ENCODE results near the gene CDKAL1.

The CDKAL1 gene

GRCh38 chr6:20873425-20874190 is 339.4 kb downstream of the CDKAL1 start:
- TF ChIP-seq REST (IDR thresholded peaks at IDR 0.05; ENCODE audit: insufficient read depth in 1 of 2, low read depth in 2 of 2, low read length in 2 of 2), result no peak
- no peak for TF ChIP-seq FOXP2 (optimal IDR thresholded peaks at IDR 0.05; ENCODE audit: borderline replicate concordance, extremely low read depth, extremely low read length, insufficient read depth)
- TF ChIP-seq SIN3A (IDR thresholded peaks at IDR 0.05; ENCODE audit: borderline replicate concordance, insufficient read depth, low read length), result no peak
- no peak for TF ChIP-seq POLR2AphosphoS5 (IDR thresholded peaks at IDR 0.05; ENCODE audit: low read depth, low read length)
- no peak for TF ChIP-seq TAF1 (IDR thresholded peaks at IDR 0.05; ENCODE audit: borderline replicate concordance, insufficient read depth, low read length)

DNA sequence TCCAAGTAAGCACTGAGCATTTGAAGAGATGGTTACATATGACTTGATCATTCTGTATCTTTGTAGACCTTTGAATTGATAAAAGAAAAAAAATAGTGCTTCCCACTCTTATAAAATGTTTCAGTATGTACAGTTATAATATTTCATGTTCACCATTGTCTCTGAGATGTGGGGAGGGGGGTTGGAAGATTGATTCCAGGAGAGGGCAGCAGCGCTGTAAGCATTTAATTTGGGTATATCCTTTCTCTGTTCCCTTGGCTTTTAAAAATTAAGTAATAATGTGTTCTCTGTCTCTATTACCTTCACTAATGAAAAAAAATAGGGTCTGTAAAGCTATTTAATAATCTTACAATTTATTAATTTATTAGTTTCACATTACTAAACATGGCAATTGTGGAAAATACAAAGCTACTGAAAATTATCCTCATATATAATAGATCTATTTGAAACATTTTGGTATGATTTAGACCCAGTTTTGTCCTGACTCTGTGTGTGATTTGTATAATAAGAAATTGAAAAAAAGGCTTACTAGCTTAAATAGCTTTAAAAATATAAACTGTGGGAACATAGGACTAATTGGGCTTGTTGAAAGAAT is 341.2 kb downstream of the CDKAL1 start:
- TF ChIP-seq REST (IDR thresholded peaks at IDR 0.05; ENCODE audit: insufficient read depth in 1 of 2, low read depth in 2 of 2, low read length in 2 of 2), result no peak
- TF ChIP-seq FOXP2 (optimal IDR thresholded peaks at IDR 0.05; ENCODE audit: borderline replicate concordance, extremely low read depth, extremely low read length, insufficient read depth), result no peak
- no peak for TF ChIP-seq TAF1 (IDR thresholded peaks at IDR 0.05; ENCODE audit: borderline replicate concordance, insufficient read depth, low read length)
- no peak for TF ChIP-seq SIN3A (IDR thresholded peaks at IDR 0.05; ENCODE audit: borderline replicate concordance, insufficient read depth, low read length)
- TF ChIP-seq POLR2AphosphoS5 (IDR thresholded peaks at IDR 0.05; ENCODE audit: low read depth, low read length), result no peak

DNA sequence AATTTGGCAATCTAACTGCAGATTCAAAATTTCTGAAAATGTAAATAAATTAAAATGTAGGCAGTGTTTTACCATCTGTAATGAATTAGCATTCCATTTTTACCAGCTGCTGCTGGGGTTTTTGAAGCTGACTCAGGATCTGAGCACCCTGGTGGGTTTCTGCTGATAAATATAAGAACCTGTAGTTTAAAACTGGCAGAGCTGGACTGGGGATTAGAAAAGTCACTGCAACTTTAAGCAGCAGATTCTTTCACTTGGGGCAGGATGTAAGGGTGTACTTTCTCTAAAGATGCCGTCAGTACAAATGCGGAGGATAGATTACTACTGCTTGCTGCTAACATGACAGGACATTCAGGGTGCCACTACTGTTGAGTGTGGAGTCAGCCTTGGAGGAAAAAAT is 341.8 kb downstream of the CDKAL1 start:
- TF ChIP-seq TAF1 (IDR thresholded peaks at IDR 0.05; ENCODE audit: borderline replicate concordance, insufficient read depth, low read length) (no peak), FOXP2 (optimal IDR thresholded peaks at IDR 0.05; ENCODE audit: borderline replicate concordance, extremely low read depth, extremely low read length, insufficient read depth) (no peak), SIN3A (IDR thresholded peaks at IDR 0.05; ENCODE audit: borderline replicate concordance, insufficient read depth, low read length) (no peak), REST (IDR thresholded peaks at IDR 0.05; ENCODE audit: insufficient read depth in 1 of 2, low read depth in 2 of 2, low read length in 2 of 2) (no peak), POLR2AphosphoS5 (IDR thresholded peaks at IDR 0.05; ENCODE audit: low read depth, low read length) (no peak)

GRCh38 chr6:20876561-20876960 is 342.3 kb downstream of the CDKAL1 start:
- TF ChIP-seq FOXP2 (optimal IDR thresholded peaks at IDR 0.05; ENCODE audit: borderline replicate concordance, extremely low read depth, extremely low read length, insufficient read depth) (no peak), TAF1 (IDR thresholded peaks at IDR 0.05; ENCODE audit: borderline replicate concordance, insufficient read depth, low read length) (no peak), SIN3A (IDR thresholded peaks at IDR 0.05; ENCODE audit: borderline replicate concordance, insufficient read depth, low read length) (no peak), REST (IDR thresholded peaks at IDR 0.05; ENCODE audit: insufficient read depth in 1 of 2, low read depth in 2 of 2, low read length in 2 of 2) (no peak), POLR2AphosphoS5 (IDR thresholded peaks at IDR 0.05; ENCODE audit: low read depth, low read length) (no peak)
